Type B pancreatic cell (in vitro differentiated cells): ENCODE results near the gene COP1. TPM values are rescaled to one million over a fixed set of nuclear protein-coding genes. Genes with fewer than 3 reads are reported as not detected.

ENCODE experiments used
- DNase-seq: peaks from one replicate; pipeline ENCODE4 v3.0.0; 2021; ENCODE audit warnings: mixed read lengths; ENCODE audit not compliant: unreplicated experiment; ENCODE audit errors: extremely low spot score
- H3K27ac Mint-ChIP-seq: 2 replicates; pipeline ENCODE4 v1.8.0; 2021; ENCODE audit warnings: mild to moderate bottlenecking, mixed read lengths
- H3K27me3 Mint-ChIP-seq: 2 replicates; pipeline ENCODE4 v1.8.0; 2021; ENCODE audit warnings: mixed read lengths
- H3K36me3 Mint-ChIP-seq: 2 replicates; pipeline ENCODE4 v1.8.0; 2021; ENCODE audit warnings: mixed read lengths
- H3K4me1 Mint-ChIP-seq: one replicate; pipeline ENCODE4 v1.8.0; 2021; ENCODE audit warnings: mixed read lengths; ENCODE audit not compliant: unreplicated experiment
- H3K4me3 Mint-ChIP-seq: 2 replicates; pipeline ENCODE4 v1.8.0; 2021; ENCODE audit warnings: mild to moderate bottlenecking, mixed read lengths
- H3K9me3 Mint-ChIP-seq: 2 replicates; pipeline ENCODE4 v1.8.0; 2021; ENCODE audit warnings: mixed read lengths
- total RNA-seq: library from RNA; stranded (reverse); gene quantifications from 2 replicates; pipeline ENCODE4 v1.2.1, GENCODE V29; 2021; ENCODE audit warnings: low replicate concordance
- TF ChIP-seq, protein P1 (sequence below): fragments of 200-600 bp; sonication (generic); conservative IDR thresholded peaks from 2 replicates; pipeline ENCODE4 v1.5.0; 2021; ENCODE audit warnings: antibody characterized with exemption, mild to moderate bottlenecking

COP1 gene
- total RNA-seq, 1 donor from 2014 or later, result 43.9 TPM

DNA sequence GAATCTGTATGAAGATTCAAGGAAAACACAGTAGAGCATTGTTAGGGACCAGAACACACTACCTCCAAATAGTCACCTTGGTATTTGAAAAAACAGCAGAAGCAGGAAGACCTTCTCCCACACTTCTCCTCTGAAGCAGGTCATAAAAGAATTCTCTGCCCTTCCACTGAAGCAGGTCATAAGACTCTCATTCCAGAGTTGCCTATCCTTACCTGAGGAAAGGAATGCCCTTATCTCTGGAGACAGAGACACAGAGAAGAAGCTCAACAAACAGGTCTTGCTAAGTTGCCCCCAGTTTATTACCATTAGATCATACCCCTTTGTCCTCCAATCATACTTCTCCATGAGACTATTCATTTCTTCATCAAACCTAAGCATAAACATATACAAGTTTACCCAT lies 237.9 kb downstream of the COP1 start:
- Mint-ChIP-seq H3K27me3 (no peaks in the 10 kb centered on the region), H3K27ac (no peak overlapping the region), H3K4me1 (no peaks in the 10 kb centered on the region), H3K36me3 (peaks cover 17% of the 10 kb centered on the region), H3K9me3 (no peaks in the 10 kb centered on the region), H3K4me3 (no peak overlapping the region)
- TF ChIP-seq, protein P1, sequence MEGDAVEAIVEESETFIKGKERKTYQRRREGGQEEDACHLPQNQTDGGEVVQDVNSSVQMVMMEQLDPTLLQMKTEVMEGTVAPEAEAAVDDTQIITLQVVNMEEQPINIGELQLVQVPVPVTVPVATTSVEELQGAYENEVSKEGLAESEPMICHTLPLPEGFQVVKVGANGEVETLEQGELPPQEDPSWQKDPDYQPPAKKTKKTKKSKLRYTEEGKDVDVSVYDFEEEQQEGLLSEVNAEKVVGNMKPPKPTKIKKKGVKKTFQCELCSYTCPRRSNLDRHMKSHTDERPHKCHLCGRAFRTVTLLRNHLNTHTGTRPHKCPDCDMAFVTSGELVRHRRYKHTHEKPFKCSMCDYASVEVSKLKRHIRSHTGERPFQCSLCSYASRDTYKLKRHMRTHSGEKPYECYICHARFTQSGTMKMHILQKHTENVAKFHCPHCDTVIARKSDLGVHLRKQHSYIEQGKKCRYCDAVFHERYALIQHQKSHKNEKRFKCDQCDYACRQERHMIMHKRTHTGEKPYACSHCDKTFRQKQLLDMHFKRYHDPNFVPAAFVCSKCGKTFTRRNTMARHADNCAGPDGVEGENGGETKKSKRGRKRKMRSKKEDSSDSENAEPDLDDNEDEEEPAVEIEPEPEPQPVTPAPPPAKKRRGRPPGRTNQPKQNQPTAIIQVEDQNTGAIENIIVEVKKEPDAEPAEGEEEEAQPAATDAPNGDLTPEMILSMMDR, result no peak
- DNase-seq, result no peak

DNA sequence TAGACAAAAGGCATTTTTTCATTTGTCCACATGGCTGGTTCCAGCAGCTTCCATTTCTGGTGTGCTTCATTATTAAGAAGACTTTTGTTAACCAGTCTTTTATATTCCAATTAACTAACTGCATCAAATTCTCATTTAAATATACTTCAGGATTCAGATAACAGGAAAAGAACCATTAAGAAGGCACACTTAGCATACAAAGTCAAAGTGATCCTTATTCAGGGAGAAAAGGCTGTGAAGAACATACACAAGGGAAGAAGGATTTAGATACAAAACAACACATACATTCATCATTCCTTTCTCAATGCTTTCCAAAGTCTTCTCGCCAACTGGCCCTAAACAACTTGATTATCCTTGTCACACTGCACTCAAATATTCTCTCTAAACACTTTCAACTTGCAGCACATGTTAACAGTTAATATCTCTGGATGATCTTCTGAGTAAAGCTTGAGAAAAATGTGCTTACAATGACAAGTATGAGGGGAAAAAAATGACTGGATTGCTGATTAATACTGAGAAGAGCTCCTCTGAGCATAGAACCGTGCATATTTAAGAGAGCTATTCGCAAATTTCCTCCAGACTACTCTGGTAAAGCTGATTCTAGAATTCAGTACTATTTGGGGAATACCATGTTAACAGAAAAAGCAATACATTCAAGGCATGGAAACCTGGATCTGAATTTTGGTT lies 238.5 kb downstream of the COP1 start:
- Mint-ChIP-seq H3K27me3 (no peaks in the 10 kb centered on the region), H3K36me3 (peaks cover 13% of the 10 kb centered on the region), H3K9me3 (no peaks in the 10 kb centered on the region), H3K4me1 (no peaks in the 10 kb centered on the region), H3K27ac (no peak overlapping the region), H3K4me3 (no peak overlapping the region)
- TF ChIP-seq, protein P1, result no peak
- no peak for DNase-seq

DNA sequence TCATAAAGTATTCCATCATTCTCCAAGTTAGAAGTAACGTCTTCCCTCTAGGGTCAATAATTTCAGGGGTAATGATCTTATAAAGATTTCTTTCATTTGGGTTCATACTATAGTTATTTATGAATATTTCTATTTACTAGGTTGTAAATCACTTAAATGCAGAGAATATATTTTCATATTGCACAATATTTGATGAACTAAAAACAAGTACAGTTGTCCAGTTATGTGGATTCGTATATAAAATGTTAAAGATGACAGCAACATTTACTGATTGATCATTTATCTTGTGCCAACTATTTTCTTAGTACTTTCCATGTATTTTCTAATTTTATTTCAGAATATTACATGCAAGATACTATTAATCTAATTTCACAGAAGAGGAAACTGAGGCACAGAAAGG lies 243.3 kb downstream of the COP1 start:
- no peak for DNase-seq
- H3K4me3 Mint-ChIP-seq, result no peak overlapping the region
- H3K4me1 Mint-ChIP-seq, result no peaks in the 10 kb centered on the region
- H3K36me3 Mint-ChIP-seq, result peaks cover 25% of the 10 kb centered on the region
- TF ChIP-seq, protein P1, result no peak
- no peaks in the 10 kb centered on the region for H3K27me3 Mint-ChIP-seq
- no peaks in the 10 kb centered on the region for H3K9me3 Mint-ChIP-seq
- H3K27ac Mint-ChIP-seq, result no peak overlapping the region

DNA sequence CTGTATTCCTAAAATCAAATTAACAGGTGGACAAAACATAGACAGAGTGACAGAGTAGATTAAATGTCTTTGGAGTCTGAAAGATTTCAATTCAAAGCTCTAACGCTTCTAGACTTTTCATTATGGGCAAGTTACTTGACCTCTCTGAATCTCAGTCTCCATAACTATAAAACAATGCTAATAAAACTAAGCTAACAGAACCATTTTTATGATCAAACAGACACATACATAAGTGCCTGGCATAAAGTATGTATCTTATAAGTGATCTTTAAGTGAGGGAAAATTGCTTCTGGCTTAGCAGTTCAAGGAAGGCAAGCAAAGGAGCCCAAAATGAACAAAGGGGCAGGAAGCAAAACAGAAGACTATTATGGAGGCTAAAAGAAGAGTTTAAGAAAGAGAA lies 246.9 kb downstream of the COP1 start:
- Mint-ChIP-seq H3K9me3 (no peaks in the 10 kb centered on the region), H3K27ac (no peak overlapping the region), H3K4me1 (no peaks in the 10 kb centered on the region), H3K27me3 (no peaks in the 10 kb centered on the region), H3K4me3 (no peak overlapping the region), H3K36me3 (peaks cover 26% of the 10 kb centered on the region)
- no peak for DNase-seq
- TF ChIP-seq, protein P1, result no peak

DNA sequence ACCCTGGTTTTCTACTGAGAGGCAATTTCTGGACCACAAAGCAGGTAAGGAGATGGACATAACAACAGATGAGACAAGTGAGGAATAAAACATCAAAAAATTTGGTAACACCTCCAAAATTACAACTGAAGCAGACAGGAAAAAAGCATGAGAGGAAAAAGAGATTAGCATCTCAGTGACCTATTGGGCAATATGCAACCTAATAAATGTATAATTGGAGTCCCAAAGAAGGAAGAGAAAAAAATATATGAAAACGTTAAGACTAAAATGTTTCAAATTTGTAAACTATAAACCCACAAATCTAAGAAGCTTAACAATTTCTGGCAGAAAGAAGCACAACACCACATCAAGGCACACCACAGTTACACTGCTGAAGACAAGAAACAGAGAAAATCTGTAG lies 255.5 kb downstream of the COP1 start:
- Mint-ChIP-seq H3K27me3 (no peaks in the 10 kb centered on the region), H3K27ac (no peak overlapping the region), H3K4me3 (no peak overlapping the region), H3K4me1 (no peaks in the 10 kb centered on the region), H3K36me3 (peaks cover 29% of the 10 kb centered on the region), H3K9me3 (no peaks in the 10 kb centered on the region)
- no peak for DNase-seq
- TF ChIP-seq, protein P1, result no peak
